Measurements from ENCODE around the gene POLN.

DNA sequence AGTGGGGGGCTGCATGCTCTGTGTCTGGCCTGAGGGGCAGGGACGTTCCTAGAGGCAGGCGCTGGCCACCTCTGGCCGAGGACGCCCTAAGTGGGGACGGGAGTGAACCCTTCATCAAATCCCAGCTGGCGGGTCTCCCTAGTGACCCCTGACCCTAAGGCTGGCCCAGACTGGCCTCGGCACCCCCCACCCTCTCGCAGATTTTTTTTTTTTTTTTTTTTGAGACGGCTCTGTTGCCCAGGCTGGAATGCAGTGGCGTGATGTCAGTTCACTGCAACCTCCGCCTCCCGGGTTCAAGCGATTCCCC is 21.0 kb upstream of the POLN start:
- TF ChIP-seq, protein P1, sequence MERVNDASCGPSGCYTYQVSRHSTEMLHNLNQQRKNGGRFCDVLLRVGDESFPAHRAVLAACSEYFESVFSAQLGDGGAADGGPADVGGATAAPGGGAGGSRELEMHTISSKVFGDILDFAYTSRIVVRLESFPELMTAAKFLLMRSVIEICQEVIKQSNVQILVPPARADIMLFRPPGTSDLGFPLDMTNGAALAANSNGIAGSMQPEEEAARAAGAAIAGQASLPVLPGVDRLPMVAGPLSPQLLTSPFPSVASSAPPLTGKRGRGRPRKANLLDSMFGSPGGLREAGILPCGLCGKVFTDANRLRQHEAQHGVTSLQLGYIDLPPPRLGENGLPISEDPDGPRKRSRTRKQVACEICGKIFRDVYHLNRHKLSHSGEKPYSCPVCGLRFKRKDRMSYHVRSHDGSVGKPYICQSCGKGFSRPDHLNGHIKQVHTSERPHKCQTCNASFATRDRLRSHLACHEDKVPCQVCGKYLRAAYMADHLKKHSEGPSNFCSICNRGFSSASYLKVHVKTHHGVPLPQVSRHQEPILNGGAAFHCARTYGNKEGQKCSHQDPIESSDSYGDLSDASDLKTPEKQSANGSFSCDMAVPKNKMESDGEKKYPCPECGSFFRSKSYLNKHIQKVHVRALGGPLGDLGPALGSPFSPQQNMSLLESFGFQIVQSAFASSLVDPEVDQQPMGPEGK (CRISPR knock-in tag; IDR thresholded peaks at IDR 0.05; ENCODE audit: borderline replicate concordance): no peak
- TF ChIP-seq, protein P2, sequence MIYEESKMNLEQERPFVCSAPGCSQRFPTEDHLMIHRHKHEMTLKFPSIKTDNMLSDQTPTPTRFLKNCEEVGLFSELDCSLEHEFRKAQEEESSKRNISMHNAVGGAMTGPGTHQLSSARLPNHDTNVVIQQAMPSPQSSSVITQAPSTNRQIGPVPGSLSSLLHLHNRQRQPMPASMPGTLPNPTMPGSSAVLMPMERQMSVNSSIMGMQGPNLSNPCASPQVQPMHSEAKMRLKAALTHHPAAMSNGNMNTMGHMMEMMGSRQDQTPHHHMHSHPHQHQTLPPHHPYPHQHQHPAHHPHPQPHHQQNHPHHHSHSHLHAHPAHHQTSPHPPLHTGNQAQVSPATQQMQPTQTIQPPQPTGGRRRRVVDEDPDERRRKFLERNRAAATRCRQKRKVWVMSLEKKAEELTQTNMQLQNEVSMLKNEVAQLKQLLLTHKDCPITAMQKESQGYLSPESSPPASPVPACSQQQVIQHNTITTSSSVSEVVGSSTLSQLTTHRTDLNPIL (CRISPR knock-in tag; IDR thresholded peaks at IDR 0.05; ENCODE audit: low read depth): no peak
- TF ChIP-seq ARNTL (CRISPR knock-in tag; IDR thresholded peaks at IDR 0.05; ENCODE audit: borderline replicate concordance, low read depth): no peak
- TF ChIP-seq ZNF8 (CRISPR knock-in tag; IDR thresholded peaks at IDR 0.05): no peak
- no peak for TF ChIP-seq ZFP3 (CRISPR knock-in tag; IDR thresholded peaks at IDR 0.05)
- TF ChIP-seq GLIS3 (CRISPR knock-in tag; IDR thresholded peaks at IDR 0.05): no peak

Data from SK-N-SH treated with all-trans-retinoic acid at 6 μM for 48 hours (cell line).